GM12878 (cell line): Measurements from ENCODE around the gene PTPN2. TPM values are rescaled to one million over a fixed set of nuclear protein-coding genes. Genes with fewer than 3 reads are reported as not detected.
A peak's percentile ranks its signal among the peaks of the same experiment; 100 is the strongest.

Source experiments
- ATAC-seq: fragments of 200-7000 bp; cut with Tn5 transposase; 3 replicates; pipeline ENCODE4 v1.9.1; 2020; ENCODE audit warnings: mild to moderate bottlenecking, moderate library complexity
- BruUV-seq: library from RNA; stranded (reverse); fragments of 400-500 nt; replicated peaks from 2 replicates; lab custom pipeline; 2021; lab: Mats Ljungman, UMichigan
- CTCF ChIA-PET: fragments of 300-600 bp; sonication (Branson Sonifier 250); formaldehyde crosslinking; extraction: SDS; loops from one replicate; lab custom pipeline; 2021; ENCODE audit warnings: inconsistent platforms; lab: Yijun Ruan, JAX
- POLR2A ChIA-PET: fragments of 350-600 bp; formaldehyde crosslinking; extraction: SDS; loops from one replicate; lab custom pipeline; 2021; ENCODE audit warnings: inconsistent platforms; lab: Charles Lee
- RAD21 ChIA-PET: fragments of 300-600 bp; sonication (Branson Sonifier 250); formaldehyde crosslinking; loops from one replicate; lab custom pipeline; 2023; ENCODE audit warnings: antibody characterized with exemption; ENCODE audit not compliant: unreplicated experiment; lab: Charles Lee
- SMC1A ChIA-PET: fragments of 300-600 bp; sonication (Branson Sonifier 250); formaldehyde crosslinking; loops from one replicate; lab custom pipeline; 2023; ENCODE audit not compliant: unreplicated experiment, uncharacterized antibody; lab: Charles Lee
- DNase-seq: peaks from one replicate; pipeline ENCODE4 v3.0.0-alpha.2; 2011; ENCODE audit warnings: low read depth, low spot score
- FAIRE-seq: peaks from 3 replicates; lab custom pipeline; 2011; peaks lifted over from hg19 to GRCh38; lab: Jason Lieb, UNC
- H2AFZ ChIP-seq: 2 replicates; pipeline ENCODE4 v1.6.0; 2011; ENCODE audit warnings: low read depth, low read length, control low read depth; ENCODE audit not compliant: control insufficient read depth
- H3K27ac ChIP-seq: 2 replicates; pipeline ENCODE4 v1.5.1; 2011; ENCODE audit warnings: control low read depth; ENCODE audit not compliant: control insufficient read depth, insufficient read depth
- H3K27me3 ChIP-seq, 2 experiments: replicated peaks in 1 of 2; 2 replicates each; pipeline versions ENCODE4 v1.6.0 to v1.6.1; 2011; ENCODE audit warnings: low read length in 1 of 2; ENCODE audit not compliant: control insufficient read depth in 2 of 2, insufficient read depth in 2 of 2
- H3K36me3 ChIP-seq, 2 experiments: 2 replicates each; pipeline ENCODE4 v1.5.1; 2011; ENCODE audit warnings: low read length in 1 of 2; ENCODE audit not compliant: control insufficient read depth in 2 of 2, insufficient read depth in 2 of 2
- H3K4me1 ChIP-seq: 2 replicates; pipeline ENCODE4 v1.6.1; 2011; ENCODE audit warnings: mild to moderate bottlenecking, low read length, moderate library complexity, mixed read lengths; ENCODE audit not compliant: control insufficient read depth, insufficient read depth
- H3K4me2 ChIP-seq: 2 replicates; pipeline ENCODE4 v1.6.0; 2011; ENCODE audit warnings: control low read depth; ENCODE audit not compliant: control insufficient read depth, insufficient read depth
- H3K4me3 ChIP-seq: fragments of 200-600 bp; sonication (generic); 2 replicates; pipeline ENCODE4 v1.5.1; 2016
- H3K79me2 ChIP-seq: 2 replicates; pipeline ENCODE4 v1.6.0; 2011; ENCODE audit warnings: low read length; ENCODE audit not compliant: control insufficient read depth, insufficient read depth
- H3K9ac ChIP-seq: 2 replicates; pipeline ENCODE4 v1.8.0; 2011; ENCODE audit warnings: low read length, control low read depth, mixed read lengths; ENCODE audit not compliant: control insufficient read depth, insufficient read depth
- H3K9me3 ChIP-seq: replicated peaks from 3 replicates; pipeline ENCODE4 v1.5.1; 2011; ENCODE audit warnings: mild to moderate bottlenecking, low read length; ENCODE audit not compliant: control insufficient read depth, insufficient read depth
- H4K20me1 ChIP-seq: 2 replicates; pipeline ENCODE4 v1.6.0; 2011; ENCODE audit not compliant: control insufficient read depth, insufficient read depth
- ATF2 ChIP-seq: IDR thresholded peaks from 2 replicates; pipeline ENCODE4 v1.6.1; 2012; ENCODE audit warnings: low read length, inconsistent platforms
- ATF7 ChIP-seq: fragments of 450-650 bp; IDR thresholded peaks from 2 replicates; pipeline ENCODE4 v1.6.1; 2016; ENCODE audit warnings: low read depth, mild to moderate bottlenecking
- CEBPZ ChIP-seq: fragments of 150-350 bp; IDR thresholded peaks from 2 replicates; pipeline ENCODE4 v1.6.1; 2016; ENCODE audit warnings: low read depth, low read length
- CTCF ChIP-seq, 3 experiments: IDR thresholded peaks in 2 of 3; conservative IDR thresholded peaks in 1 of 3; 2 replicates each; pipeline ENCODE4 v1.5.1; 2011; ENCODE audit warnings: low read depth in 3 of 3, low read length in 3 of 3, mild to moderate bottlenecking in 3 of 3, control low read depth in 2 of 3, moderate library complexity in 2 of 3, inconsistent platforms in 1 of 3, mixed read lengths in 1 of 3; ENCODE audit not compliant: control insufficient read depth in 2 of 3, insufficient read depth in 1 of 3; ENCODE audit errors: extremely low read depth in 1 of 3
- E2F8 ChIP-seq: fragments of 450-650 bp; IDR thresholded peaks from 2 replicates; pipeline ENCODE4 v1.6.1; 2018; ENCODE audit warnings: mild to moderate bottlenecking, low read depth, moderate library complexity; ENCODE audit not compliant: partially characterized antibody
- EED ChIP-seq: sonication (generic); IDR thresholded peaks from 2 replicates; pipeline ENCODE4 v1.6.1; 2016; ENCODE audit warnings: antibody characterized with exemption, low read depth
- IRF4 ChIP-seq: IDR thresholded peaks from 2 replicates; pipeline ENCODE4 v1.6.1; 2011; ENCODE audit warnings: low read depth, low read length
- JUND ChIP-seq: IDR thresholded peaks from 2 replicates; pipeline ENCODE4 v1.6.1; 2012; ENCODE audit warnings: low read depth, mild to moderate bottlenecking, low read length, improper control_type of control experiment, moderate library complexity
- MEF2B ChIP-seq: fragments of 450-650 bp; IDR thresholded peaks from 2 replicates; pipeline ENCODE4 v1.6.1; 2018; ENCODE audit warnings: mild to moderate bottlenecking, moderate library complexity; ENCODE audit not compliant: partially characterized antibody, poor library complexity, severe bottlenecking
- PAX8 ChIP-seq: fragments of 450-650 bp; IDR thresholded peaks from 2 replicates; pipeline ENCODE4 v1.6.1; 2017; ENCODE audit warnings: mild to moderate bottlenecking, moderate library complexity
- SREBF1 ChIP-seq: IDR thresholded peaks from 2 replicates; pipeline ENCODE4 v1.6.1; 2012; ENCODE audit warnings: mild to moderate bottlenecking, low read length
- SREBF2 ChIP-seq: IDR thresholded peaks from 2 replicates; pipeline ENCODE4 v1.6.1; 2012; ENCODE audit warnings: mild to moderate bottlenecking, low read length
- SRF ChIP-seq, 2 experiments: IDR thresholded peaks; 2 replicates each; pipeline ENCODE4 v1.6.1; 2011; ENCODE audit warnings: low read depth in 2 of 2, low read length in 2 of 2, mild to moderate bottlenecking in 1 of 2, moderate library complexity in 1 of 2
- ZNF384 ChIP-seq: IDR thresholded peaks from 2 replicates; pipeline ENCODE4 v1.6.1; 2012; ENCODE audit warnings: low read depth, mild to moderate bottlenecking, low read length, improper control_type of control experiment, borderline replicate concordance
- WGBS: methylation state at CpG from one replicate; pipeline ENCODE4 v1.1.6; 2016; ENCODE audit warnings: low lambda C conversion rate; ENCODE audit not compliant: insufficient replicate concordance, insufficient coverage; ENCODE audit errors: missing lambda C conversion rate; 5-methylcytosine and 5-hydroxymethylcytosine counted together
- in situ Hi-C: fragments of 300-500 bp; cut with MboI; formaldehyde crosslinking; loops from 9 replicates; pipeline ENCODE4 v1.14.3; 2018; ENCODE audit warnings: mixed read lengths
- intact Hi-C: fragments of 100-400 bp; cut with micrococcal nuclease; formaldehyde crosslinking; loops from one replicate; pipeline ENCODE4 v1.14.2; 2022; ENCODE audit not compliant: unreplicated experiment
- polyA plus RNA-seq, 11 experiments: library from polyadenylated mRNA; depleted of rRNA in 4 of 11; unstranded in 6 of 11; stranded (reverse) in 5 of 11; fragments of >200 nt; fragmentation: Nextera tagmentation in 4 of 11; fragmentation: Illumina TruSeq in 1 of 11; extraction: Ambion mirVana in 4 of 11; extraction: Trizol in 1 of 11; gene quantifications; 1 replicate in 1 of 11; 2 replicates in 10 of 11; pipeline versions ENCODE4 v1.2.1 to v1.2.3, GENCODE V29; 2011 to 2016; ENCODE audit warnings: inconsistent platforms in 2 of 11, missing spikeins in 2 of 11, low read depth in 1 of 11
- total RNA-seq, 4 experiments: library from RNA; depleted of rRNA in 3 of 4; stranded (reverse); fragments of >200 nt in 3 of 4; fragmentation: Illumina TruSeq in 1 of 4; extraction: Trizol in 1 of 4; gene quantifications; 2 replicates each; pipeline versions ENCODE4 v1.2.1 to v1.2.3, GENCODE V29; 2013 to 2021

Gene PTPN2
- total and polyA plus RNA-seq, 10 of the 15 experiments (the other 5 are each of a cell fraction or from before 2014, with no cell fraction given) = 46.5 to 86.7 (median 64.6) TPM

GRCh38 chr18:12863687-12864216 is 20.3 kb downstream of the PTPN2 start:
- no peaks in the 10 kb centered on the region for H3K27me3 ChIP-seq
- no peak for TF ChIP-seq MEF2B
- TF ChIP-seq CEBPZ = no peak
- no peak for TF ChIP-seq ZNF384
- TF ChIP-seq CTCF (IDR thresholded peaks at IDR 0.05 in 2 of 3, conservative IDR thresholded peaks at IDR 0.05 in 1 of 3; ENCODE audit: control insufficient read depth in 2 of 3, extremely low read depth in 1 of 3, insufficient read depth in 1 of 3, low read depth in 3 of 3, low read length in 3 of 3) = no peak
- no peak for TF ChIP-seq E2F8
- TF ChIP-seq SRF (IDR thresholded peaks at IDR 0.05; ENCODE audit: low read depth in 2 of 2, low read length in 2 of 2) = no peak
- TF ChIP-seq ATF7 = no peak
- no peak for TF ChIP-seq JUND
- no peak for TF ChIP-seq SREBF2
- TF ChIP-seq ATF2 = no peak
- TF ChIP-seq IRF4 = no peak
- TF ChIP-seq SREBF1 = no peak
- TF ChIP-seq EED = no peak
- TF ChIP-seq PAX8 = no peak

More at GRCh38 chr18:12863687-12864216, 20.3 kb downstream of the PTPN2 start:
- no peak overlapping the region for H3K9ac ChIP-seq
- BruUV-seq = TSS peak; percentile 17
- peaks cover 34% of the 10 kb centered on the region for H3K4me1 ChIP-seq
- ChIA-PET CTCF (interaction anchor here (1.0 to 1.5 kb wide), 2 partner anchors 22 to 30 kb away, joined by 4 to 9 read pairs; no protein-coding TSS in a partner anchor), SMC1A (interaction anchor here (0.6 to 10.4 kb wide), 10 partner anchors 12 to 1855 kb away, joined by 3 to 95 read pairs (median 3); partner anchors contain the start of gene PTPN2), POLR2A (interaction anchor here (0.9 to 2.2 kb wide), 6 partner anchors 15 to 22 kb away, joined by 4 to 14 read pairs (median 6); partner anchors contain the start of gene PTPN2), RAD21 (interaction anchor here (0.5 to 1.9 kb wide), 5 partner anchors 13 to 545 kb away, joined by 3 to 4 read pairs (median 4); no protein-coding TSS in a partner anchor)
- H3K4me2 ChIP-seq = no peak overlapping the region
- ATAC-seq (no peak), DNase-seq (no peak), FAIRE-seq (no peak)
- H3K36me3 ChIP-seq = 0 out of 4 replicates have a peak, but pooled peaks cover 0 to 2% of the 10 kb centered on the region in 2 experiments
- H3K79me2 ChIP-seq = peaks cover 61% of the 10 kb centered on the region
- no peak overlapping the region for H3K27ac ChIP-seq
- H2AFZ ChIP-seq = no peak overlapping the region
- intact Hi-C loops (no loop called here), in situ Hi-C loops (no loop called here)
- H3K4me3 ChIP-seq = no peak overlapping the region
- WGBS = 96% methylated on average over 3 of the region's 3 CpGs
- no peaks in the 10 kb centered on the region; the same call in 2 of the 3 replicates for H3K9me3 ChIP-seq
- no peaks in the 10 kb centered on the region for H4K20me1 ChIP-seq
